Stimulated activated CD8-positive, alpha-beta memory T cell treated with anti-CD3 and anti-CD28 coated beads, Interleukin-12 subunit alpha, Interleukin-12 subunit beta, amount 100 ng/mL, for 24 hours (primary cell): ENCODE data around the gene ATL2.
"Not testable (repeated sequence)": the region's sequence is repeated elsewhere in the genome, so short reads cannot be mapped to it uniquely, and the experiment has no call there.

Source experiments
- DNase-seq: peaks from one replicate; pipeline ENCODE4 v3.0.0-alpha.2; 2020; ENCODE audit errors: extremely low read depth

ATL2 gene

GRCh38 chr2:38377050-38377828, at the start of gene ATL2:
Gene ATL2, minus strand, starts transcription at chr2:38377273. Its CDS starts 13 bp downstream, at chr2:38377260.
- DNase-seq = peak; percentile 88

- DNase-seq = no peak
Observed at GRCh38 chr2:38423763-38424162, 46.7 kb upstream of the ATL2 start.

- DNase-seq = no peak
Observed at GRCh38 chr2:38421274-38422056, 44.4 kb upstream of the ATL2 start.

GRCh38 chr2:38419499-38419898, 42.4 kb upstream of the ATL2 start:
- no peak for DNase-seq

- no peak for DNase-seq
Observed at GRCh38 chr2:38418735-38419134, 41.7 kb upstream of the ATL2 start.

GRCh38 chr2:38417745-38418689, 40.9 kb upstream of the ATL2 start:
- DNase-seq = no peak

GRCh38 chr2:38416296-38417036, 39.4 kb upstream of the ATL2 start:
- no peak for DNase-seq

GRCh38 chr2:38415728-38416291, 38.7 kb upstream of the ATL2 start:
- no peak for DNase-seq

- no peak for DNase-seq
Observed at GRCh38 chr2:38415023-38415422, 38.0 kb upstream of the ATL2 start.

- DNase-seq = not testable (repeated sequence)
Observed at GRCh38 chr2:38412235-38412871, 35.3 kb upstream of the ATL2 start.

GRCh38 chr2:38409156-38410102, 32.4 kb upstream of the ATL2 start:
- DNase-seq = no peak

- no peak for DNase-seq
Observed at GRCh38 chr2:38407111-38407682, 30.1 kb upstream of the ATL2 start.

- no peak for DNase-seq
Observed at GRCh38 chr2:38406597-38407110, 29.6 kb upstream of the ATL2 start.

GRCh38 chr2:38405917-38406596, 29.0 kb upstream of the ATL2 start:
- no peak for DNase-seq

GRCh38 chr2:38400513-38400912, 23.4 kb upstream of the ATL2 start:
- no peak for DNase-seq

GRCh38 chr2:38398739-38399138, 21.7 kb upstream of the ATL2 start:
- DNase-seq = no peak

- no peak for DNase-seq
Observed at GRCh38 chr2:38394903-38395341, 17.8 kb upstream of the ATL2 start.

- no peak for DNase-seq
Observed at GRCh38 chr2:38394041-38394440, 17.0 kb upstream of the ATL2 start.
